Measurements from ENCODE around the gene FSD1L.
"Not testable (repeated sequence)": the region's sequence is repeated elsewhere in the genome, so short reads cannot be mapped to it uniquely, and the experiment has no call there.

The FSD1L gene

DNA sequence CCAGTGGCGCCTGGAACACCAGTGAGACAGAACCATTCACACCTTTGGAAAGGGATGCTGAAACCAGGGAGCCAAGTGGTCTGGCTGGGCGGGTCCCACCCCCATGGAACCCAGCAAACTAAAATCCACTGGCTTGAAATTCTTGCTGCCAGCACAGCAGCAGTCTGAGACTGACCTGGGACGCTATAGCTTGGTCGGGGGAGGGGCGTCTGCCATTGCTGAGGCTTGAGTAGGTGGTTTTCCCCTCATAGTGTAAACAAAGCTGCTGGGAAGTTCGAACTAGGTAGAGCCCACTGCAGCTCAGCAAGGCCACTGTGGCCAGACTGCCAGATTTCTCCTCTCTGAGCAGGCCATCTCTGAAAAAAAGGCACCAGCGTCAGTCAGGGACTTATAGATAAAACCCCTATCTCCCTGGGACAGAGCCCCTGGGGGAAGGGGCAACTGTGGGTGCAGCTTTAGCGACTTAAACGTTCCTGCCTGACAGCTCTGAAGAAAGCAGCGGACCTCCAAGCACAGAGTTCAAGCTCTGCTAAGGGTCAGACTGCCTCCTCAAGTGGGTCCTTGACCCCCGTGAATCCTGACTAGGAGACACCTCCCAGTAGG, 68.1 kb downstream of the FSD1L start:
- TF ChIP-seq, protein P1, sequence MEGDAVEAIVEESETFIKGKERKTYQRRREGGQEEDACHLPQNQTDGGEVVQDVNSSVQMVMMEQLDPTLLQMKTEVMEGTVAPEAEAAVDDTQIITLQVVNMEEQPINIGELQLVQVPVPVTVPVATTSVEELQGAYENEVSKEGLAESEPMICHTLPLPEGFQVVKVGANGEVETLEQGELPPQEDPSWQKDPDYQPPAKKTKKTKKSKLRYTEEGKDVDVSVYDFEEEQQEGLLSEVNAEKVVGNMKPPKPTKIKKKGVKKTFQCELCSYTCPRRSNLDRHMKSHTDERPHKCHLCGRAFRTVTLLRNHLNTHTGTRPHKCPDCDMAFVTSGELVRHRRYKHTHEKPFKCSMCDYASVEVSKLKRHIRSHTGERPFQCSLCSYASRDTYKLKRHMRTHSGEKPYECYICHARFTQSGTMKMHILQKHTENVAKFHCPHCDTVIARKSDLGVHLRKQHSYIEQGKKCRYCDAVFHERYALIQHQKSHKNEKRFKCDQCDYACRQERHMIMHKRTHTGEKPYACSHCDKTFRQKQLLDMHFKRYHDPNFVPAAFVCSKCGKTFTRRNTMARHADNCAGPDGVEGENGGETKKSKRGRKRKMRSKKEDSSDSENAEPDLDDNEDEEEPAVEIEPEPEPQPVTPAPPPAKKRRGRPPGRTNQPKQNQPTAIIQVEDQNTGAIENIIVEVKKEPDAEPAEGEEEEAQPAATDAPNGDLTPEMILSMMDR (IDR thresholded peaks at IDR 0.05), result no peak
- Histone ChIP-seq H3K4me3 (no peak overlapping the region), H3K27ac (no peak overlapping the region)

DNA sequence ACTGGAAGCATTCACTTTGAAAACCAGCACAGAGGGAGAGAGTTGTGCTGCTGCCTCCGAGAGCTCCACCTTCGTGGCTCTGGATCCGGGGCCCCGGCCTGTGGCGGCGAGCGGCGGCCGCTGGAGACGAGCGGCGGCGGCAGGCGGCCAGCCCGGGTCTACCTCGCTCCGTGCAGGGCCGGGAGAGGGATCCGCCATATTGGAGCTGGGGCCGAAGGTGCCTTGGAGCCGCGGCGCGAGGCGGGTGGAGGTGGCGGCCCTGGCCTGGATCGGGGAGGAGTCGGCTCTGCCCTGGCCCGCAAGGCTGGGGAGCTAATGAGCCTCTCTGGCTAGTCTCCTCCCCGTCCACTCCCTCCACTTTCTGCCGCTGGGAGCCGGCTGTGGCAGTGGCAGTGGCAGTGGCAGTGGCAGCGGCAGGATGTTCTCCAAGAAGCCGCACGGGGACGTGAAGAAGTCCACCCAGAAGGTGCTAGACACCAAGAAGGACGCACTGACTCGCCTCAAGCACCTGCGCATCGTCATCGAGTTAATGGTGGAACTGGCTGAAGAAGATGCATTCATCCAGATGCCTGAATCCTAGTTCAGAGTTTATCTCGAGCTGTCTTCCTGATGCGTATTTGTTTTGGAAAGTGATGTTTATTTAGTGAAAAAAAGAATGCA, 72.0 kb downstream of the FSD1L start:
- H3K4me3 ChIP-seq, result peak overlapping the region; percentile 70
- peak overlapping the region; percentile 41 to 89 for H3K27ac ChIP-seq
- DNase-seq (ENCODE audit: low spot score), result not testable (repeated sequence)

More for the DNA sequence above, 68.1 kb downstream of the FSD1L start:
- DNase-seq (ENCODE audit: low spot score), result no peak

DNA sequence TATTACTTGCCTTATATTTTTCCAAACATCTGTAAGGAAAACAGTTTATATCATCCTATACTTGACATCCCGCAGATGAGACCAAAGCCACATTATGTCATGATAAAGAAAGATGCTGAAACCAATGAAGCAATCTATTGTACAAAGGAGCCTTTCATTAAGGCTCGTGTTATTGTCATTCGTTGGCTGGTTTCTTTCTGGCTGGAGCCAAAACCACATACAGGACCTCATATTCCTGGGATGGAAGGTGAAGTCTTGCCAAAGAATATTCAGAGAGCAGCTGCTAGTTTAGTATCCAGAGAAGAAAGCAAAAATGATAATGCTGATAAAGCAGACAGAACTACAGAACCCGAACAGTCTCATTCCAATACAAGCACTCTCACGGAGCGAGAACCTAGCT, 73.2 kb downstream of the FSD1L start:
- not testable (repeated sequence) for DNase-seq (ENCODE audit: low spot score); H3K27ac ChIP-seq; H3K4me3 ChIP-seq

DNA sequence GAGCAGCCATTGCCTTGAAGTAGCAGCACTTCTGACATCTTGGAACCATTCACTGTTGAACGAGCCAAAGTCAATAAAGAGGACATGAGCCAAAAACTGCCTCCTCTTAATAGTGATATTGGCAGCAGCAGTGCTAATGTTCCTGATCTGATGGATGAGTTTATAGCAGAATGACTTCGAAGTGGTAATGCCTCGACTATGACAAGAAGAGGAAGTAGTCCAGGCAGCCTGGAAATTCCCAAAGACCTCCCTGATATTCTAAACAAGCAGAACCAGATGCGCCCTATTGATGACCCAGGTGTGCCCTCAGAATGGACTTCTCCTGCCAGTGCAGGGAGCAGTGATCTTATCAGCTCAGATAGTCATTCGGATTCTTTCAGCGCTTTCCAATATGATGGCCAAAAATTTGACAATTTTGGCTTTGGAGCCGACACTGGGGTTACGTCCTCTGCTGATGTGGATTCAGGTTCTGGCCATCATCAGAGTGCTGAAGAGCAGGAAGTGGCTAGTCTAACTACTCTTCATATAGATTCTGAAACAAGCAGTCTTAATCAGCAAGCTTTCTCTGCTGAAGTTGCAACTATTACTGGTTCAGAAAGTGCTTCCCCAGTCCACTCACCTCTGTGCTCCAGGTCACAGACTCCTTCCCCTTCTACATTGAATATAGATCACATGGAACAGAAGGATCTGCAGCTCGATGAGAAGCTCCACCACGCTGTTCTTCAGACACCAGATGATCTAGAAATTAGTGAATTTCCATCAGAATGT, 75.0 kb downstream of the FSD1L start:
- not testable (repeated sequence) for DNase-seq (ENCODE audit: low spot score); H3K27ac ChIP-seq; H3K4me3 ChIP-seq

DNA sequence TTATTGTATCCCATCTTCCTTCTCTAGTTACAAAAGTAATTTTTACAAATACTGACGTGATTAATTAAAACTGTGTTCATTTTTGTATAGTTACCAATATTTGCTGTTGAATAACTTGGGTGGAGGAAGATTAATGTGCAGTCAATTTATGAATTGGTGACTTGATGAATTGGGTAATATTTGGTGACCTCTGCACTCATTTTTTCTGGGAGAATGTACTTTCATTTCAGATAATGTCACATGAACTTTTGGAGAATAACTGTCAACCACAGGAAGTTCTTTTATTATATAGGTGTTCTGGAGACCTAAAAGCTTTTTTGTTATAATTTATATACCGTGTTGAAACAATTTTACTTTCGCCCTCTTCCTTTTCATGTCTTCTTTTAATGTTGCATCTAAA, 83.7 kb downstream of the FSD1L start:
- TF ChIP-seq, protein P1 (IDR thresholded peaks at IDR 0.05), result no peak
- no peak for DNase-seq (ENCODE audit: low spot score)
- Histone ChIP-seq H3K4me3 (no peak overlapping the region), H3K27ac (no peak overlapping the region)

DNA sequence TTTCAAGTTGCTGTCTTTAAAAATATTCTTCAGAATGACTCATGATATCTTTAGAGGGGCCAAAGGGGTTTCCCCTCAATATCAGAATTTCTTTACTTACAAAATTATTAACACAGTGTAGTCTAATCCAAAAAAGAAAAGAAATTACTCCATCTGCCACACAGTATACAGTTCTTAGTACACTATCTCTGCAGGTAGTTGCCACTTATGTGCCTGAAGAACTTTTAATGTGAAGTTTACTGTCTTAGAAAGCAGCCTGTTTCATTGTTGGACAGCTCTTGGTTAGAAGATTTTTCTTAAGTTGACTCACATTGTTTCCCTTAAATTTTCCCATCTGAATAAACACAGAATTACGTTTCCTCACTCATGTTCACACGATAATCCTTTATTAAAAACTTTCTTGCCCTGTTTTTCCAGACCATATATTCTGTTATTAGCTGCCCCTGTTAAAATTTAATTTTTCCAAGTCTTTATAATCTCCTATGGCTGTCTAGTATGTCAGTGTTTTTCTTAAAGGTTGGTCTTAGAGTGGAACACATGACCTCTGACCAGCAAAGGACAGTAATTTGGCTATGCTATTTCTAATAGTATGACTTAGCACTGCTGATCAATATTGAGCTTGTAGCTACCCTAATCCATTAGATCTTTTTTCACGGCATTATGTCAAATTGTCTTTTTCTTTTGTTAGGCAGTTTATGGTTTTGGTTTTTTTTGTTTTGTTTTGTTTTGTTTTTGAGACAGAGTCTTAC, 88.3 kb downstream of the FSD1L start:
- no peak overlapping the region for H3K27ac ChIP-seq
- TF ChIP-seq, protein P1 (IDR thresholded peaks at IDR 0.05), result no peak
- no peak overlapping the region for H3K4me3 ChIP-seq
- no peak for DNase-seq (ENCODE audit: low spot score)

DNA sequence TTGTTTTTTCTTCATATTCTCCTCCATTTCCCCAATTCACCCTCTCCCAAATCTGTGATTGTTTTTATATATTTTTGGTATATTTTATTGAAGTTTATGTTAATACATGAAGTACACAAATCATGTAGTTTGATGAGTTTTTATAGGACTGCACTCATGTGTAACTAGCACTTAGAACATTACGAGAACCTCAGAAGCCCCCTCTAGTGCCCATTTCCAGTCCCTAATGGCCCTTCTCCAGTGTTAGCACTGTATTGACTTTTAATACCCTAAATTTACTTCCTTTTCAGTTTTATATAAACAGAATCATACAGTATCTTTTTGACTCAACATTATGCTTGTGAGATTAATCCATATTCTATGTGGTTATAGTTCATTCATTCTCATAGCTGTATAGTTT, 91.6 kb downstream of the FSD1L start:
- TF ChIP-seq, protein P1 (IDR thresholded peaks at IDR 0.05), result no peak
- H3K4me3 ChIP-seq, result no peak overlapping the region
- no peak overlapping the region for H3K27ac ChIP-seq
- DNase-seq (ENCODE audit: low spot score), result no peak

DNA sequence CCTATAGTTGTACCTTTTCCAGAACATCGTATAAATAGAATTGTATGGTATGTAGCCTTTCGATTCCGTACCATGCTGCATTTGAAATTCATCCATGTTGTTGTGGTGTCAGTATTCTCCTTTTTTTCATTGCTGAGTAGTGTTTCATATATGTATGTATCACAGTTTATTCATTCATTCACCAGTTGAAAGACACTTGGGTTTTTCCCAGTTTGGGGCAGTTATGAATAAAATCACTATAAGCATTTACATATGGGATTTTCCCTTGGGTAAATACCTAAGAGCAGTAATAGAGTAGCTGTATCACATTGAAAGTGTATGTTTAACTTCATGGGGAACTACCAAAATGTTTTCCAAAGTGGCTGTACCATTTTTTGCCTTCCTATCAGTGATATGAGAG, 94.0 kb downstream of the FSD1L start:
- no peak for DNase-seq (ENCODE audit: low spot score)
- H3K4me3 ChIP-seq, result no peak overlapping the region
- H3K27ac ChIP-seq, result no peak overlapping the region
- TF ChIP-seq, protein P1 (IDR thresholded peaks at IDR 0.05), result no peak

All from coronary artery (tissue), 2 donors.